GM18951 (cell line): Measurements from ENCODE around the gene PPM1L.

ENCODE experiments used
- POLR2A ChIP-seq: IDR thresholded peaks from 4 replicates; pipeline ENCODE4 v1.6.1; 2011; ENCODE audit warnings: mild to moderate bottlenecking; ENCODE audit not compliant: insufficient read length, insufficient read depth; ENCODE audit errors: extremely low read depth
- in situ Hi-C: fragments of 300-500 bp; cut with MboI; formaldehyde crosslinking; loops from one replicate; pipeline ENCODE4 v1.12.0; 2022; ENCODE audit warnings: low sequenced_read_pairs, mixed read lengths, inconsistent platforms; ENCODE audit not compliant: unreplicated experiment

The PPM1L gene

DNA sequence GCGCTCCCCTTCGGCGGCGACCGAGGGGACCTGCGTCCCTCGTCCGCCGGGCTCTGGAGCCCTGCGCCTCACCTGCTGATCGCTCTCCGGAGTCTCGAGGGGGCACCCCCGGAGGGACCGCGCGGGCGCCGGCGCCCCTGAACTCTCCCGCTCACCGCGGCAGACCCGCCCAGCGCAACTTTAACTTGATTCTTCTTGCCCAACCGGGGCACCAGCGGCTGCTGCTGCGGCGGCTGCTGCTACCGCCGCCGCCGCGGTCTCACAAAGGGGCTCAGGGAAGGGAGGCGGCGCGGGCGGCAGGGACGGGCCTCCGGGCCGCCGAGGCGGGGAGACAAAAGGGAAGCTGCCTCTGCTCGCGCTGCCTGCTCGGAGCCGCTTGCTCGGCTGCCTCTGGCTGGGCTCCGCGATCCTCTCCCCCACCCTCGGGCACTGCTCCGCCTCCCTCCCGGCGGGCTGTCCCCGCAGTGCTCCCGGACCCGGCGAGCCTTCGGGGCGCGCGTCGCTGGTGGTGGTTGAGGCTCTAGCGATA lies at the start of gene PPM1L:
PPM1L (plus strand) TSS at position 456 of the 529 bp plus-strand sequence.
- in situ Hi-C loops = no loop called here
- no peak for TF ChIP-seq POLR2A

DNA sequence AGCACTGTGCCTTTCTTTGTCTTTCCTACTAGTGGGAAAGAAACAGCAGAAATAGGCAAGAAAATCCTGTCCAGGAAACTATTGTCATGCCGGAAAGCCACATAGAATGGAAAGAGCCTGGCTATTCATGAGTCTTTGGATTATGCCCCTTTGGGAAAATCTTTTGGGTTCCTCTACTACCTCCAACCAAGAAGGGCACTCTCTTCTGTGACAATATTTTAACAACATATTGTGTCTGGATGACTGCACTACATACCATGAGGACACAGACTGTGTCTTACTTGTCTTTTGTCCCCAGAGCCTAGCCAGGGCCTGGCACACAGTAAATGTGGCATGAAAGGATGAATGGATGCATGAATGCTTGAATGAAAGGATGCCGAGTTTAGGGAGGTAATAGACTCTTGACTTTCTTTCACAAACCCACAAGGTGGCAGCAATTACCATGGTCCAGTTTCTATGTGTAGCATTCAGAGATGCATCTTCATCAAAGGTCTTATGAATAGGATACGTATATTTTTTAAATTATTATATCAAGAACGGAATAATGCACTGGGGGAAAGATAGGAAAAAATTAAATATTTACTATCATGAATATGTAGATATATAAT lies 48.7 kb upstream of the PPM1L start:
- TF ChIP-seq POLR2A = no peak
- in situ Hi-C loops = loop anchor here (25.0 kb wide), 1 partner anchor 230 kb away; no protein-coding TSS in a partner anchor

DNA sequence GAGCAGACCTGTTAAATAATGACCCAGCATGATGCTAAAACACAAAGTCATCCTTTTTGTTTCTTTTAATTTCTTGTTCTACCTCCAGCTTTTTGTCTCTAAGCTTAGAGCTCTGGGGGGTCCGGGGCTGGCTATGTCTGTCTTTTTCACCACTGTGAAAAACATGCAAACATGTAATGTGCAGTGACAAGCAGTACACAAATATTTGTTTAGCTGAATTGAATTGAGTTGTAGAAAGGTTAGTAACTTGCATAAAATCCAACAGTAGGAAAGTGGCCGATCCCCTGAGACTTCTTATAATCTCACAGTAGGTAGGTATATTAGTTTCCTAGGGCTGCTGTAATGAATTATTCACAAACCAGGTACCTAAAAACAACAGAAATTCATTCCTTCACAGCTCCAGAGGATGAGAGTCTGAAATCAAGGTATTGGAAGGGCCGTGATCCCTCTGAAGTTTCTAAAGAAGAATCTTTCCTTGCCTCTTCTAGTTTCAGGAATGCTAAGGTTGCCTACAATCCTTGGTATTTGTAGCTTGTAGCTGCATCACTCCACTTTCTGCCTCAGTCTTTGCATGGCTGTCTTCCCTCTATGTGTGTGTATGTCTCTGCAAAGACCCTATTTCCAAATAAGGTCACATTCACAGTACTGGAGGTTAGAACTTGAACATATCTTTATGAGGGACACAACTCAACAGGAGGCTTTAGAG lies 46.4 kb upstream of the PPM1L start:
- in situ Hi-C loops = loop anchor here (25.0 kb wide), 1 partner anchor 228 kb away; no protein-coding TSS in a partner anchor
- no peak for TF ChIP-seq POLR2A

DNA sequence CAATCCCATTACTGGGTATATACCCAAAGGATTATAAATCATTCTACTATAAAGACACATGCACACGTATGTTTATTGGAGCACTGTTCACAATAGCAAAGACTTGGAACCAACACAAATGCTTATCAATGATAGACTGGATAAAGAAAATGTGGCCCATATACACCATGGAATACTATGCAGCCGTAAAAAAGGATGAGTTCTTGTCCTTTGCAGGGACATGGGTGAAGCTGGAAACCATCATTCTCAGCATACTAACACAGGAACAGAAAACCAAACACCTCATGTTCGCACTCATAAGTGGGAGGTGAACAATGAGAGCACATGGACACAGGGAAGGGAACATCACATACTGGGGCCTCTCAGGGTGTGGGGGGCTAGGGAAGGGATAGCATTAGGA lies 42.9 kb upstream of the PPM1L start:
- in situ Hi-C loops = loop anchor here (25.0 kb wide), 1 partner anchor 224 kb away; no protein-coding TSS in a partner anchor

DNA sequence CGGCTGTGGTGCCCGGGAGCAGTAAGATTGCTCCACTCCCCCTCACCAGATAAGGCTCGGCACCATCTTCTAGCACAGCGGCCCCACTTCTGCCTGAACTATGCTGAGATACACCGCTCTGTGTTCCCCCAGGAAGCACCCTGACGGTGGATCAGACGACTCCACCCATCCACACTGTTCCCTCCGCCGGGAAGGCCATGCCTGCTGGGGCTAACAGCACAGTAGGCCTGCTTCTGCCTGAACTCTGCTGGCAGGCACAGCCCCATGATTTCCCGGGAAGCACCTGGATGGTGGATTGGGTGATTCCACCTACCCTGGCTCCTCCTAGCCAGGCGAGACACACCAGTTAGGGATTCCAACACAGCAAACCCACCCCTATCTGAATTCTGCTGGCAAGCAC lies 36.3 kb upstream of the PPM1L start:
- in situ Hi-C loops = loop anchor here (25.0 kb wide), 1 partner anchor 218 kb away; no protein-coding TSS in a partner anchor
- no peak for TF ChIP-seq POLR2A

DNA sequence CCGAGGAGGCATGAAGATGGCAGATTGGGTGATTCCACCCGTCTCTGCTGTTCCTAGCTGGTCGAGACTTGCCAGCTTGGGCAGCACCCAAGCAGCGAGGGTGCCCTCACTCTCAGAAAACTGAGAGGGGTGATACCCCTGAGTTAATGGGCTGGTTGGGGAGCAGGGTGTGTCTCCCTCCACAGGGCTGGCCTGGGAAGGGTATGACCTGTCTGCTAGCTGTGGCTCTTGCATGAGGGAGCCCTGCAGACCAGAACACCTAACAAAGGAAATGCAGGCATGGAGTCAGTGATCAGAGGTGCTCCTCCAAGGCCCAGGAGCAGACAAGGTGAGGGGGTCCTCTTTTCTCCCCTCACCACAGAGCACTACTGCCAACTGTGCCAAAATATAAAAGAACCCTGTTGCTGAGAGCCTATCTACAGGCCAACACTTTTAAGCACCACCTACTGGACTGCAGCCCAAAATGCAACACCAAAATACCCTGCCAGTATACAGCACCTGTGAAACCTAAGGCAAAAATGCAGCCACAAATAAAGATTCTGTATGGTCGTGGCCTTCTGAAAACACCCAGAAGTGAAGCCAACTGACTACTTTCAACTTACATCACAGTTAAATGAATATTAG lies 35.8 kb upstream of the PPM1L start:
- no peak for TF ChIP-seq POLR2A
- in situ Hi-C loops = loop anchor here (25.0 kb wide), 1 partner anchor 217 kb away; no protein-coding TSS in a partner anchor

DNA sequence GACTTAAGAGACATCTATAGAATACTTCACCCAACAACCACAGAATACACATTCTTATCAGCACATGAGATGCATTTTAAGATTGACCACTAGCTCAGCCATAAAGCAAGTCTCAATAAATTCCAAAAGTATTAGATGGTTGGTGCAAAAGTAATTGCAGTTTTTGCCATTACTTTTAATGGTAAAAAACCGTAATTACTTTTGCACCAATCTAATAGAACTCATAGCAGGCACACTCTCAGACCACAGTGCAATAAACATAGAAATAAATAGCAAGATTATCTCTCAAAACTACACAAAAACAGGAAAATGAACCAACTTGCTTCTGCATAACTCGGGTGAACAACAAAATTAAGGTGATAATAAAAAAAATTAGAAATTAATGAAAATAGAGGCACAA lies 33.7 kb upstream of the PPM1L start:
- in situ Hi-C loops = loop anchor here (25.0 kb wide), 1 partner anchor 215 kb away; no protein-coding TSS in a partner anchor
- no peak for TF ChIP-seq POLR2A

DNA sequence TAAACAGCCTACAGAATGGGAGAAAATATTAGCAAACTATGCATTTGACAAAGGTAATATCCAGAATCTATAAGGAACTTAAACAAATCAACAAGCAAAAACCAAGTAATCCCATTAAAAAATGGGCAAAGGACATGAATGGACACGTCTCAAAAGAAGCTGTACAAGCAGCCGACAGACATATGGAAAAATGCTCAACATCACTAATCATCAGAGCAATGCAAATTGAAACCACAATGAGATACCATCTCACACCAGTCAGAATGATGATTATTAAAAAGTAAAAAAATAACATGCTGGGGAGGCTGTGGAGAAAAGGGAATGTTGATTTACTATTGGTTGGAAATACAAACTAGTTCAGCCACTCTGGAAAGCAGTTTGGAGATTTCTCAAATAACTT lies 30.7 kb upstream of the PPM1L start:
- no peak for TF ChIP-seq POLR2A
- in situ Hi-C loops = no loop called here

DNA sequence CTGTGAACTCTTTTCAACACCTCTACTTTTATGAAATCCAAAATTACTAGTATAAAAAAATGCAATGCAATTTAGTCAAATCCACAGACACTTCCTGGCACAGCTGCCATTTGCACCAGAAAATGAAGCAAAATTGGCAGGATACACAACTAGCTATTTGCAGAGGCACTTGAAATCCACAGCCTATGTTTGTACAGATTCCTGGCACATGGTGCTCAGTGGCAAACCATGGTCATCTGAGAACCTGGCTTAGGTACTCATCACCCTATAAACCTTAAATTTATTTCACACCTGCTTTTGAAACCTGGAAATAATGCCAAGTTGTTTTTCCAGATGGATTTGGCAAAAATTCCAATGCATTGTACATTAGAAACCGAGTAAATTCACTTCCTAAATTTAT lies 20.2 kb upstream of the PPM1L start:
- in situ Hi-C loops = no loop called here
- no peak for TF ChIP-seq POLR2A

DNA sequence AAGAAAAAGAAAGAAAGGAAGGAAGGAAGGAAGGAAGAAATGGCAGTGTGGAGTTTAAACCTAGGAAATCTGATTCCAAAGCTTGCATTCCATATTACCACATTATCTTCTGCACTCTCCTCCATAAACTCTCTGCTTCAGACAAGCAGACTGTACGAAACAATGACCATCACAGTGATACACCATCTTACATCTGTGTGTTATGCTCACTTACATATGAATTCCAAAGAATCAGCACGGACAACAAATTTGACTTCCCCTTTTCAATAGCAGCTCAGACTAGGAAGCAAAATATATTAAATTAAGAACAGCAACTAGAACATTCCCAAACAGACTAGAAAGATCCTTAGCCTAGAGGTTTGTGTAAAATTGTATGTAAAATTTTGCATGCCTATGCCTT lies 18.0 kb upstream of the PPM1L start:
- in situ Hi-C loops = no loop called here

DNA sequence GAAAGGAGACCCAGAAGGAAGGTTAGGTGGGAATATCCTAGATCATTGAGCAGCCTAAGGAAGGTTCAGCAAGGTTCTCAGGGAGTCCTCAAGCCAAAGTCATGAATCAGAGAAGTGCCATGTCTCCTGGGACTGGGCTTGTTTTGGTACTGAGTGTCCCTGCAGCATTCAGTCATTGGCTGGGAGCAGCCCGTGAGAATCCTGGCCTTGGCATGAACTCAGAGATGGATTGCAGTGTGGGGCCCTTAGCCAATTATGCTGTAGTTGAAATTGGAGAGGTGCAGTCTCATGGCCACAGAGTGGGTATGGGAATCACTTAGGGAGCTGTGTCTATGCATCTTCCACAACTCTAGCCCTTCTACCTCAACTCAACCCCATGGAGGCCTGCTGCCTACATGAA lies 17.0 kb upstream of the PPM1L start:
- in situ Hi-C loops = no loop called here
- TF ChIP-seq POLR2A = no peak

More for the DNA sequence above, 18.0 kb upstream of the PPM1L start:
- no peak for TF ChIP-seq POLR2A

DNA sequence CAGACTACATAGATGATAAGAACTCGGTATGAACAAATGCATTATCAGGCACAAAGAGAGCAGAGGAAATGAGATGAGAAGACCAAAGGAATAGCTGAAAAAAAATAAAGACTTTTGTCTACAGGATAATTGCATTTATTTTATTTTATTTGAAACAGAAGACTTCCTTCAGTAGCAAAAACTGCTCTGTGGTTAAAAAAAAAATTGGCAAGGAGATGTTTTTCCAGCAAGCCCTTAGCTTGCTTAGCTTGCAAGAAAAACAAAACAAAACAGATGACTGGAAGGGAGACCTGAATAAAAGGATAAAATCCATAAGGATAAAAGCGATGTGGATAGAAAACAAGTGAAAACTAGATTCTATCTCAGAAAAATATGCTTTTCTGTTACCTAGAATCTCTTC lies 9.1 kb upstream of the PPM1L start:
- in situ Hi-C loops = no loop called here
- no peak for TF ChIP-seq POLR2A

DNA sequence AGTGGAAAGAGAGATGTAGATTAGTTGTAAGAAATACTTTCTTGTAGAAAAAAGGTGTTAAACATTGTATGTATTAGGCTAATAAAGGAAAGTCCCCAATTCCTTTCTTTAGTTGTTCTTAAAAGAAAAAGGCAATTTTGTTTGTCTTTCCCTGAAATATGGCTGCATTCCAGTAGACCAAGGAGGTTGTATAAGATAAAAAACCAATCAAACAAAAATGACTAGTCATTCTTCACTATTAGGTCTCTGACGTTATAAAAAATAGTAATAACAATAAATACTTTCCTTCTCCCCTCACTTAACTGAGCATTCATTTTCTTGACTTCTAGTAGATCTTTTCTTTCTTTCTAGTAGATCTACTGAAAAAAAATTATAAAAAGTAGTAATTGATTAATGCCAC lies 8.6 kb upstream of the PPM1L start:
- in situ Hi-C loops = no loop called here
- no peak for TF ChIP-seq POLR2A

DNA sequence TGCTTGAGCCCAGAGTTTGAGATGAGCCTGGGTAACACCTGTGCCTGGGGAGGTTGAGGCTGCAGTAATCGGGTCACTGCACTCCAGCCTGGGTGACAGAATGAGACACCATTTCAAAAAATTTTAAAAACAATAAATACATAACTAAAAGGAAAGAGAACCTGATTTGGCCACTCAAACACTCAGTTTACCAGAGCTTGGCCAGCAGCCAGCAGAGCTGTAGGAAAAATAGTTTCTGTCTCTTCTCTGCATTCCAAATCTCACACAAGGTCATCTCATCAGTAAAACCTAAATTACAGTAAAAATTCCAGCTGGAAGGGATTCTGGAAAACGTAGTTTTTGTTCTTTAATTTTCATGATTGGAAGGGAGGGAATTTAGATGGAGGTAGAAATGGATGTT lies 7.8 kb upstream of the PPM1L start:
- no peak for TF ChIP-seq POLR2A
- in situ Hi-C loops = no loop called here

DNA sequence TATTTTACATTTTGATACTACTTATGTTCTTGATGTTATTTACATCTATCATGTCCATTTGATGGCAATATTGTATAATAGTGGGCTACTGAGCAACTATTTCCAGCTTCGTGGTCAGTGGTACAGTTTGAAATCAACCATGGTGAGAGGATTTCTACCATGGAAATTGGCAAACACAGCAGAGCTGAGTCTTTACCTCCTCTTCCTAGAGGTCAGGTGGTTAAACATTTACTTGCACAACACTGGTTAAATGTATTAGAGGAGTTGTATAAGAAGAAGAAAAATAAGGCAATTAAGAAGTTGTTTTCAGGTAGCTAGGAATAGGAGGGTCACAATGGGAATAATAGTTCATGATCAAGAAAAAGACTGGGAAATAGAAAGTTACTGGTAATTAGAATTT lies 7.2 kb upstream of the PPM1L start:
- no peak for TF ChIP-seq POLR2A
- in situ Hi-C loops = no loop called here
